Hepatocyte (in vitro differentiated cells): ENCODE data around the gene COMP.

ENCODE experiments used
- EZH2 ChIP-seq: fragments of 200-600 bp; sonication (generic); IDR thresholded peaks from 2 replicates; pipeline ENCODE4 v1.6.1; 2016; ENCODE audit warnings: antibody characterized with exemption, mild to moderate bottlenecking, borderline replicate concordance
- EZH2phosphoT487 ChIP-seq: fragments of 200-600 bp; sonication (generic); IDR thresholded peaks from one replicate; pipeline ENCODE4 v1.6.1; 2018; ENCODE audit warnings: antibody characterized with exemption, mild to moderate bottlenecking, low read depth, moderate library complexity; ENCODE audit not compliant: unreplicated experiment, severe bottlenecking
- TF ChIP-seq, protein P1 (sequence below): fragments of 200-600 bp; sonication (generic); IDR thresholded peaks from 2 replicates; pipeline ENCODE4 v1.5.1; 2016; ENCODE audit warnings: antibody characterized with exemption, mild to moderate bottlenecking; ENCODE audit not compliant: poor library complexity

DNA sequence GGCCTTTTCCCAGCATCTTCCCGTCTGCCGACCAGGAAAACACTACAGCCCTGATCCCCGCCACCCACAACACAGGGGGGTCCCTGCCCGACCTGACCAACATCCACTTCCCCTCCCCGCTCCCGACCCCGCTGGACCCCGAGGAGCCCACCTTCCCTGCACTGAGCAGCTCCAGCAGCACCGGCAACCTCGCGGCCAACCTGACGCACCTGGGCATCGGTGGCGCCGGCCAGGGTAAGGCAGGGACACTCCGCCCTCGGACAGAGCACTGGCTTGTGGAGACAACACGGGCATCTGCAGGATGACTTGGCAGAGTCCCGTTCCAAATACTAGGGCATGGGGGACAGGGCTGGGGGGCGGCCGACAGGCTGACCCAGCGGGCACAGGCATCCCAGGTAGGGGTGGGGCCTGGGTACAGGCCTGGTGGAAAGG is 31.1 kb downstream of the COMP start:
- TF ChIP-seq, protein P1, sequence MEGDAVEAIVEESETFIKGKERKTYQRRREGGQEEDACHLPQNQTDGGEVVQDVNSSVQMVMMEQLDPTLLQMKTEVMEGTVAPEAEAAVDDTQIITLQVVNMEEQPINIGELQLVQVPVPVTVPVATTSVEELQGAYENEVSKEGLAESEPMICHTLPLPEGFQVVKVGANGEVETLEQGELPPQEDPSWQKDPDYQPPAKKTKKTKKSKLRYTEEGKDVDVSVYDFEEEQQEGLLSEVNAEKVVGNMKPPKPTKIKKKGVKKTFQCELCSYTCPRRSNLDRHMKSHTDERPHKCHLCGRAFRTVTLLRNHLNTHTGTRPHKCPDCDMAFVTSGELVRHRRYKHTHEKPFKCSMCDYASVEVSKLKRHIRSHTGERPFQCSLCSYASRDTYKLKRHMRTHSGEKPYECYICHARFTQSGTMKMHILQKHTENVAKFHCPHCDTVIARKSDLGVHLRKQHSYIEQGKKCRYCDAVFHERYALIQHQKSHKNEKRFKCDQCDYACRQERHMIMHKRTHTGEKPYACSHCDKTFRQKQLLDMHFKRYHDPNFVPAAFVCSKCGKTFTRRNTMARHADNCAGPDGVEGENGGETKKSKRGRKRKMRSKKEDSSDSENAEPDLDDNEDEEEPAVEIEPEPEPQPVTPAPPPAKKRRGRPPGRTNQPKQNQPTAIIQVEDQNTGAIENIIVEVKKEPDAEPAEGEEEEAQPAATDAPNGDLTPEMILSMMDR: no peak
- TF ChIP-seq EZH2 (no peak), EZH2phosphoT487 (no peak)
